CD8-positive, alpha-beta memory T cell (primary cell): ENCODE data around the gene NUCKS1. TPM values are rescaled to one million over a fixed set of nuclear protein-coding genes. Genes with fewer than 3 reads are reported as not detected.

Experiments
- CTCF ChIA-PET: fragments of 350-600 bp; sonication (Branson Sonifier 250); formaldehyde crosslinking; loops from one replicate; lab custom pipeline; 2021; ENCODE audit warnings: antibody characterized with exemption; lab: Charles Lee
- POLR2A ChIA-PET: fragments of 350-600 bp; sonication (Branson Sonifier 250); formaldehyde crosslinking; loops from one replicate; lab custom pipeline; 2021; ENCODE audit warnings: antibody characterized with exemption; lab: Charles Lee
- DNase-seq, 5 donors: peaks; one replicate each; pipeline versions ENCODE4 v3.0.0 to v3.0.0-alpha.2; 2020 to 2022; ENCODE audit warnings: mixed read lengths in 1 of 5
- H3K27ac ChIP-seq: one replicate; pipeline ENCODE4 v1.7.0; 2013; ENCODE audit warnings: low read depth, mild to moderate bottlenecking, low read length, moderate library complexity
- H3K27me3 ChIP-seq: 2 replicates; pipeline ENCODE4 v1.7.0; 2013; ENCODE audit warnings: low read length, mild to moderate bottlenecking; ENCODE audit not compliant: insufficient read depth, poor library complexity, severe bottlenecking
- H3K36me3 ChIP-seq: 2 replicates; pipeline ENCODE4 v1.7.0; 2013; ENCODE audit warnings: mild to moderate bottlenecking, low read length, moderate library complexity; ENCODE audit not compliant: insufficient read depth
- H3K4me1 ChIP-seq: 2 replicates; pipeline ENCODE4 v1.7.0; 2013; ENCODE audit warnings: mild to moderate bottlenecking, low read length, moderate library complexity; ENCODE audit not compliant: insufficient read depth
- H3K4me3 ChIP-seq: 2 replicates; pipeline ENCODE4 v1.7.0; 2013; ENCODE audit warnings: mild to moderate bottlenecking, low read length
- H3K9me3 ChIP-seq: 2 replicates; pipeline ENCODE4 v1.7.0; 2013; ENCODE audit warnings: mild to moderate bottlenecking, low read length
- H3K27ac Mint-ChIP-seq, 8 donors: one replicate each; pipeline ENCODE4 v1.8.0; 2020 to 2021; ENCODE audit warnings: mixed read lengths in 8 of 8, mild to moderate bottlenecking in 6 of 8, inconsistent platforms in 3 of 8, moderate library complexity in 3 of 8
- H3K27me3 Mint-ChIP-seq, 2 donors: one replicate each; pipeline ENCODE4 v1.8.0; 2020 to 2021; ENCODE audit warnings: mixed read lengths in 2 of 2, mild to moderate bottlenecking in 1 of 2, moderate library complexity in 1 of 2
- H3K36me3 Mint-ChIP-seq, 3 donors: one replicate each; pipeline ENCODE4 v1.8.0; 2020 to 2021; ENCODE audit warnings: mixed read lengths in 3 of 3, inconsistent platforms in 1 of 3, mild to moderate bottlenecking in 1 of 3
- H3K4me1 Mint-ChIP-seq, 3 donors: one replicate each; pipeline ENCODE4 v1.8.0; 2020 to 2021; ENCODE audit warnings: mixed read lengths in 3 of 3, inconsistent platforms in 1 of 3, mild to moderate bottlenecking in 1 of 3
- H3K4me3 Mint-ChIP-seq, 7 donors: one replicate each; pipeline ENCODE4 v1.8.0; 2020 to 2021; ENCODE audit warnings: mixed read lengths in 7 of 7, mild to moderate bottlenecking in 6 of 7, moderate library complexity in 4 of 7, inconsistent platforms in 2 of 7
- H3K9me3 Mint-ChIP-seq, 5 donors: one replicate each; pipeline ENCODE4 v1.8.0; 2020 to 2022; ENCODE audit warnings: mixed read lengths in 5 of 5, mild to moderate bottlenecking in 3 of 5, moderate library complexity in 2 of 5, inconsistent platforms in 1 of 5
- polyA plus RNA-seq: library from polyadenylated mRNA; unstranded; fragments of 300-500 nt; fragmentation: Illumina TruSeq; gene quantifications from one replicate; pipeline ENCODE4 v1.2.3, GENCODE V29; 2021
- total RNA-seq, 2 experiments: library from RNA; stranded (reverse); gene quantifications; one replicate each; pipeline ENCODE4 v1.2.3, GENCODE V29; 2021

The NUCKS1 gene
- total and polyA plus RNA-seq, 3 experiments from 2014 or later: 18.9 to 202 (median 162) TPM

GRCh38 chr1:205769641-205770365 is 19.8 kb upstream of the NUCKS1 start:
- no peaks in the 10 kb centered on the region for H3K9me3 Mint-ChIP-seq
- no peak overlapping the region for H3K4me3 Mint-ChIP-seq
- Histone ChIP-seq H3K4me1 (peaks cover 29% of the 10 kb centered on the region), H3K4me3 (no peak overlapping the region), H3K9me3 (no peaks in the 10 kb centered on the region), H3K27me3 (no peaks in the 10 kb centered on the region), H3K27ac (no peak overlapping the region), H3K36me3 (peaks cover 13% of the 10 kb centered on the region)
- peaks cover 0 to 74% (median 14%) of the 10 kb centered on the region in 3 donors for H3K36me3 Mint-ChIP-seq
- peak overlapping the region in 6 of 8 donors; percentile 76 to 100 (median 97) for H3K27ac Mint-ChIP-seq
- no peaks in the 10 kb centered on the region for H3K27me3 Mint-ChIP-seq
- H3K4me1 Mint-ChIP-seq: peaks cover 50 to 65% (median 64%) of the 10 kb centered on the region in 3 donors
- ChIA-PET CTCF (interaction anchor here (0.7 to 1.1 kb wide), 2 partner anchors 12 to 111 kb away, joined by 3 read pairs; no protein-coding TSS in a partner anchor), POLR2A (no interaction called here)
- no peak for DNase-seq

DNA sequence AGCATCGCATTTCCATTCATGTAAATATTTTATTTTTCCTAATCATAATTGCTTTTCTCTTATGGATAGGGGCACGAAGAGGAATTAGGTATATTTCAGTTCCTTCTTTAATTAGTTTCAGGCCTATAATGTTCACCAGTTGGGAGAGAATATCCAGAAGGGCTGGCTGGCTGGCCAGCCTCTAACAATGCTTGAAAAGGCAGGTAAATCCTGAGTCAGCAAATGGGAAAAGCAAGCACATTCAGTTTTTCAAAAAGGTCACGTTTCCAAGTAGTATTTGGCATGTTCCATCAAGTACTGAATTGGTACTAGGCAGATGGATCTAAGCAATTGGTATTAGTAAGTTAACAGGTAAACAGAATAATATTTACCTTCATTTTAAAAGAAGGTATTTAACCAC is 17.3 kb upstream of the NUCKS1 start:
- Mint-ChIP-seq H3K36me3 (peaks cover 0 to 72% (median 16%) of the 10 kb centered on the region in 3 donors), H3K4me3 (peak overlapping the region in 1 of 7 donors; percentile 40), H3K27ac (peak overlapping the region in 7 of 8 donors; percentile 51 to 67 (median 61)), H3K9me3 (no peaks in the 10 kb centered on the region), H3K27me3 (no peaks in the 10 kb centered on the region), H3K4me1 (peaks cover 31 to 44% (median 42%) of the 10 kb centered on the region in 3 donors)
- H3K36me3 ChIP-seq: peaks cover 13% of the 10 kb centered on the region
- CTCF ChIA-PET: no interaction called here
- H3K4me3 ChIP-seq: no peak overlapping the region
- H3K27me3 ChIP-seq: no peaks in the 10 kb centered on the region
- POLR2A ChIA-PET: no interaction called here
- H3K4me1 ChIP-seq: peaks cover 11% of the 10 kb centered on the region
- no peaks in the 10 kb centered on the region for H3K9me3 ChIP-seq
- no peak overlapping the region for H3K27ac ChIP-seq
- no peak for DNase-seq

- ChIA-PET CTCF (interaction anchor here (0.9 kb wide), 1 partner anchor 20 kb away, joined by 3 read pairs; no protein-coding TSS in a partner anchor), POLR2A (no interaction called here)
- no peaks in the 10 kb centered on the region for H3K9me3 ChIP-seq
- H3K27me3 ChIP-seq: no peaks in the 10 kb centered on the region
- Mint-ChIP-seq H3K4me3 (no peak overlapping the region), H3K27me3 (no peaks in the 10 kb centered on the region), H3K36me3 (peaks cover 0 to 65% (median 16%) of the 10 kb centered on the region in 3 donors), H3K4me1 (peaks cover 24 to 37% (median 35%) of the 10 kb centered on the region in 3 donors), H3K9me3 (no peaks in the 10 kb centered on the region), H3K27ac (peak overlapping the region in 7 of 8 donors; percentile 37 to 79 (median 67))
- no peak overlapping the region for H3K4me3 ChIP-seq
- H3K27ac ChIP-seq: no peak overlapping the region
- peaks cover 4% of the 10 kb centered on the region for H3K4me1 ChIP-seq
- no peak for DNase-seq
- peaks cover 13% of the 10 kb centered on the region for H3K36me3 ChIP-seq
These were observed 16.6 kb upstream of the NUCKS1 start for GRCh38 chr1:205766570-205766969.

DNA sequence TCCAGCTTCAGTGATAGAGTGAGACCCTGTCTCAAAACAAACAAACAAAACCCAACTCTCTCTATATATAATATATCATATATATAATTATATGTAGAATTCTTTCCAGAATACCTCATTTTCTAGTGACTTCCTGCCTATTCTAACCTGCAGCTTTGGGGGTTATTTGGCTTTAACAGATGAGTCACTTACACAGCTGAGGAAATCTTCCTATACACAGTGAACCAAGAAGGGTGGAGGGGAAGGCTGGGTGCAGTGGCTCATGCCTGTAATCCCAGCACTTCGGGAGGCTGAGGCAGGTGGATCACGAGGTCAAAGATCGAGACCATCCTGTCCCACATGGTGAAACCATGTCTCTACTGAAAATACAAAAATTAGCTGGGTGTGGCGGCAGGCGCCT is 16.1 kb upstream of the NUCKS1 start:
- ChIA-PET POLR2A (no interaction called here), CTCF (interaction anchor here (0.9 kb wide), 1 partner anchor 20 kb away, joined by 3 read pairs; no protein-coding TSS in a partner anchor)
- H3K9me3 ChIP-seq: no peaks in the 10 kb centered on the region
- Mint-ChIP-seq H3K27ac (peak overlapping the region in 7 of 8 donors; percentile 37 to 79 (median 55)), H3K4me3 (no peak overlapping the region), H3K9me3 (no peaks in the 10 kb centered on the region), H3K36me3 (peaks cover 0 to 64% (median 16%) of the 10 kb centered on the region in 3 donors), H3K27me3 (no peaks in the 10 kb centered on the region), H3K4me1 (peaks cover 20 to 33% (median 30%) of the 10 kb centered on the region in 3 donors)
- no peaks in the 10 kb centered on the region for H3K4me1 ChIP-seq
- H3K4me3 ChIP-seq: no peak overlapping the region
- H3K27ac ChIP-seq: no peak overlapping the region
- peaks cover 13% of the 10 kb centered on the region for H3K36me3 ChIP-seq
- no peak for DNase-seq
- no peaks in the 10 kb centered on the region for H3K27me3 ChIP-seq

DNA sequence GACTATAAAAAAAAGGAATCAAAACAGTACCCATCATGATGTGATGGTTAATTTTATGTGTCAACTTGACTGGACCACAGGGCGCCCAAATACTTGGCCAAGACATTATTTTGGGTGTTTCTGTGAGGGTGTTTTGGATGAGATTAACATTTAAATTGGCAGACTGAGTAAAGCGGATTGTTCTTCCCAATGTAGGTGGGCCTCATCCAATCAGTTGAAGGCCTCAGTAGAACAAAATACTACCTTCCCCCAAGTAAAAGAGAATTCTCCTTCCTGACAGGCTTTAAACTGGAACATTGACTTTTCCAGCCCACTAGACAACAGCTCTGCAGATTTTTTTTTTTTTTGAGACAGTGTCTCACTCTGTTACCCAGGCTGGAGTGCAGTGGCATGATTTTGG is 14.6 kb upstream of the NUCKS1 start:
- Histone ChIP-seq H3K9me3 (no peaks in the 10 kb centered on the region), H3K4me3 (no peak overlapping the region), H3K27ac (no peak overlapping the region), H3K4me1 (no peaks in the 10 kb centered on the region), H3K36me3 (peaks cover 2% of the 10 kb centered on the region), H3K27me3 (no peaks in the 10 kb centered on the region)
- Mint-ChIP-seq H3K9me3 (no peaks in the 10 kb centered on the region), H3K36me3 (peaks cover 0 to 60% (median 10%) of the 10 kb centered on the region in 3 donors), H3K27me3 (no peaks in the 10 kb centered on the region), H3K27ac (peak overlapping the region in 6 of 8 donors; percentile 7 to 56 (median 22)), H3K4me1 (peaks cover 12 to 27% (median 24%) of the 10 kb centered on the region in 3 donors), H3K4me3 (no peak overlapping the region)
- DNase-seq: no peak
- POLR2A ChIA-PET: interaction anchor here (0.6 kb wide), 1 partner anchor 31 kb away, joined by 3 read pairs; no protein-coding TSS in a partner anchor
- CTCF ChIA-PET: interaction anchor here (0.8 kb wide), 1 partner anchor 10 kb away, joined by 3 read pairs; no protein-coding TSS in a partner anchor

DNA sequence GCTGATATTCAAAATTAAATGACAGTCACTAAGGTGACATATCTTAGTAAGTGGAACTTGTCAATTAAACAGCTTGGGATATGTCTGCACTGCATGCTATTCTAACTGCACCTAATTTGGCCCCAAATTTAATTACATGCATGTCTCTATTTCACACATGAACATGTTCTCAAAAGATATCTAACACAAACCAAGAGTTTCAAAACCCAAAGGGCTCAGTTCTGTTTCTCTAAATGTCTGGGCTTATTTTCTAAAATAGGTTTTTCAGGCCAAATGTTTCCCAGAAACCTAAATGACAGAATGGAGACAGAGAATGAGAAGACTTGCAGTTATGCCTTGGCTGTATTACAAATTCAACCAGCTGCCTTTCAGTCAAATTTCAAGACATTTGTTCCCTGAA is 14.0 kb upstream of the NUCKS1 start:
- no peaks in the 10 kb centered on the region for H3K27me3 ChIP-seq
- DNase-seq: no peak
- H3K4me3 Mint-ChIP-seq: no peak overlapping the region
- H3K4me3 ChIP-seq: no peak overlapping the region
- H3K27ac ChIP-seq: no peak overlapping the region
- no peaks in the 10 kb centered on the region for H3K4me1 ChIP-seq
- H3K36me3 ChIP-seq: no peaks in the 10 kb centered on the region
- peaks cover 0 to 54% (median 10%) of the 10 kb centered on the region in 3 donors for H3K36me3 Mint-ChIP-seq
- H3K27me3 Mint-ChIP-seq: no peaks in the 10 kb centered on the region
- peaks cover 12 to 24% (median 24%) of the 10 kb centered on the region in 3 donors for H3K4me1 Mint-ChIP-seq
- H3K27ac Mint-ChIP-seq: peak overlapping the region in 4 of 8 donors; percentile 7 to 56 (median 10)
- H3K9me3 ChIP-seq: no peaks in the 10 kb centered on the region
- H3K9me3 Mint-ChIP-seq: no peaks in the 10 kb centered on the region
- CTCF ChIA-PET: no interaction called here
- POLR2A ChIA-PET: interaction anchor here (1.2 kb wide), 1 partner anchor 15 kb away, joined by 3 read pairs; no protein-coding TSS in a partner anchor

DNA sequence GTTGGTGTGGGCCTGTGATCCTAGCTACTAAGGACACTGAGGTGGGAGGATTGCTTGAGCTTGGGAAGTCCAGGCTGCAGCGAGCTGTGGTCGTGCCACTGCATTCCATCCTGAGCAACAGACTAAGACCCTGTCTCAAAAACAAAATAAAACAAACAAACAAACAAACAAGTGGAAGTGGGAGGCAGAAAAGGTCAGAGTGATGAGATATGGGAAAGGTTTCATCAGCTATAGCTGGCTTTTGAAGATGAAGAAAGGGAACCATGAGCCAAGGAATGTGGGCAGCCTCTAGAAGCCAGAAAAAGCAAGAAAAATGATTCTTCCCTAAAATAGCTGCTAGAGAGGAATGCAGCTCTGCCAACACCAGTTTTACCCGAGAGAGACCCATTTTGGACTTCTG is 10.6 kb upstream of the NUCKS1 start:
- POLR2A ChIA-PET: no interaction called here
- no peak for DNase-seq
- Mint-ChIP-seq H3K9me3 (no peaks in the 10 kb centered on the region), H3K36me3 (peaks cover 0 to 34% (median 12%) of the 10 kb centered on the region in 3 donors), H3K27me3 (no peaks in the 10 kb centered on the region), H3K4me1 (peaks cover 0 to 7% (median 4%) of the 10 kb centered on the region in 3 donors), H3K4me3 (no peak overlapping the region), H3K27ac (peak overlapping the region in 3 of 8 donors; percentile 7 to 84 (median 58))
- Histone ChIP-seq H3K27ac (no peak overlapping the region), H3K9me3 (no peaks in the 10 kb centered on the region), H3K27me3 (no peaks in the 10 kb centered on the region), H3K4me1 (no peaks in the 10 kb centered on the region), H3K4me3 (no peak overlapping the region), H3K36me3 (no peaks in the 10 kb centered on the region)
- CTCF ChIA-PET: interaction anchor here (1.1 kb wide), 1 partner anchor 22 kb away, joined by 3 read pairs; no protein-coding TSS in a partner anchor

GRCh38 chr1:205756552-205756951 is 6.6 kb upstream of the NUCKS1 start:
- ChIA-PET POLR2A (no interaction called here), CTCF (no interaction called here)
- Histone ChIP-seq H3K27me3 (no peaks in the 10 kb centered on the region), H3K9me3 (no peaks in the 10 kb centered on the region), H3K4me1 (no peaks in the 10 kb centered on the region), H3K27ac (no peak overlapping the region), H3K36me3 (no peaks in the 10 kb centered on the region), H3K4me3 (no peak overlapping the region)
- Mint-ChIP-seq H3K4me1 (peaks cover 0 to 4% (median 0%) of the 10 kb centered on the region in 3 donors), H3K9me3 (no peaks in the 10 kb centered on the region), H3K36me3 (peaks cover 0 to 18% (median 7%) of the 10 kb centered on the region in 3 donors), H3K27me3 (no peaks in the 10 kb centered on the region), H3K27ac (peak overlapping the region in 1 of 8 donors; percentile 42), H3K4me3 (no peak overlapping the region)
- no peak for DNase-seq
